Ramos (cell line): Measurements from ENCODE around the gene MYOF.

Experiments
- in situ Hi-C: fragments of 300-500 bp; cut with MboI; formaldehyde crosslinking; loops from one replicate; pipeline ENCODE4 v1.14.3; 2022; ENCODE audit warnings: low sequenced_read_pairs; ENCODE audit not compliant: unreplicated experiment

MYOF gene

GRCh38 chr10:93404048-93404354 is 78.1 kb downstream of the MYOF start:
- in situ Hi-C loops = no loop called here

DNA sequence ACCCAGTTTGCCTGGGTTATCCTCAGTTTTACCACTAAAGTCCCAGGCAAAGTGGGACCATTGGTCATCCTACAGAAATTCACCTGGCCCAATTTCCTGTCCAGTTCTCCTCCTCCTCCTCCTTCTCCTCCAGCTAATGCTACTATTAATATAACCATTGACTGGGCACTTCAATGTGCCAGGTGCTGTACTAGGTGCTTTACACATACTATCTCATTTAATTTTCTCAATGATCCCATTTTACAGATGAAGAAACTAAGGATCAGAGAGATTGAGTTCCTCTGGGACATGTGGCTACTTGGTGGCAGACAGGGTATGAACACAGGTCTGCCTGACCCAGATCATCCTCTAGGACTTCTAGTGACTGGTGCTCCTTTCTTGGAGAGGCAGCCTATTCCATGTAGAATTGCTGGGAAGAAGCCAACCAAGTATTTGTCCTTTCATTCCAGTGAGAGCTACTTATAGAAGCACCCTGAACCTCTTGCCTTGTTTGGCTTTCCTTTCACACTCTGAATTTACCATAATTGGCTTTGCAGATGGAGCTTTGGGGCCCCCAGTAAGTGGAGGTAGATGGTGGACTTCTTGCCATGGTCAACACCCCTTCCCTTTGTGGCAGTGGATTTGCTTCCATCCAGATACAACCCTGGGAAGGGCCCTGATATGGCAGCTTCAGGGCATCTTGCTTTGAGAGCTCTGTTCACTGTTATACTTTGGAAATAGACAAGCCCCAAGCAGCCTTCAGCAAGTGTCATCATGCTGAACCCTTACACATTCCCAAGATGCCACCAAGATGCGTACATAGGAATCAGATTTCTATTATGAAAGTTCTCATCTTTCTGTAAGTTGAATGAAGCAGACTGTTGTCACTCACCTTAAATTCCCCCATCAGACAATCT is 78.7 kb downstream of the MYOF start:
- in situ Hi-C loops = no loop called here

DNA sequence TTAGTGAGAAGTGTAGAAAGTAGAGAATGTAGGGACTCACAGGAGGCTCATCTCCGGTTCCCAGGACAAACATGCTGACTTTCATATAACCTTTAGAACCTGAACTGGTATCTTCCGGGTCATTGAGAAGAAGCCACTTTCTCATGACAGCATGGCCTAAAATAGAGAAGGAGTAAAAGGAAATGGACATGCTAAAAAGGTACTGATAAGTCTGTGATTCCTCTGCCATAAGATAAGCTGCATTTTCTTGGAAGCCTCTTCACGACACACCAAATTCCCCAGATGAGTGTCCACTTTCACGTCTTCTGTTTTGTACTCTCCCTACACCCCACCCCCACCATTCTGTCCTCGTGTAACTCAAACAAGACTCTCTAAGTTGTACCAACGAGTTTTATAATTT is 79.9 kb downstream of the MYOF start:
- in situ Hi-C loops = no loop called here

- in situ Hi-C loops = no loop called here
These were observed 83.6 kb downstream of the MYOF start for GRCh38 chr10:93398528-93398927.

DNA sequence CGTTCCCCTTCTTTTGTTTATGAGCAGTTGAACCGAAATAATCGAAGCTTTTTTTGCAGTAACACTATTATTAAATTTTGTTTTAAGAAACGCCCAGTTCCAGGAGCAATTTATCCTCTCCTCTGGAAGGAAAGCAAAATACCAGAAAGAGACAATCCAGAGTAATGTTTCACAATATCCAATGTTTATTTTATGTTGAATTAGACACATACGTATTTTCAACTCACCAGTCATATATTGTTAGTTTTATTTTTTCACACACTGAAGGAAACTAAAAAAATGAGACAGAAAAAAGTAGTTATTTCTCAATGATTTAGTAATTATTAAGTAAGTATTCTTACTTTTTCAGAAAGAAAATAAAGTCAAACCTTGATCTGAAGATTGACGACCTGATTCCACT is 85.1 kb downstream of the MYOF start:
- in situ Hi-C loops = no loop called here

DNA sequence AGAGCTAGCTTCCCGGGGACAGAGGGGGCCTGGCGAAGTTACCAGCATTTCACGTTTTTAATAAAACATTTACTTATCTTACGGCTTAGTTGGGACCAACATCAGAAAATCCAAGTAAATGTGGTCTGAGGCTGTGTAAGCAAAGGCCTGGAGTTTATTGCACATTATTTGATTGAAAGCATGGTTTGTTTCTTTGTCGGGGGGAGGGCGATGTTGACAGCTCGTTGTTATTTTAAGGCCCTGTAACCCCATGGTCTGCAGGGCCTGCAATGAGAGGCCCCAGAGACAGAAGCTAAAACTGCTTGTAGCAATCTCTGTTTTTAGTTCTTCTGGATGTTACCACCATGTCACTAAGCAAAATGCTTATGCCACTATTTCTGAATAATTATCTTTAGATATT is 88.9 kb downstream of the MYOF start:
- in situ Hi-C loops = no loop called here

- in situ Hi-C loops = no loop called here
These were observed 90.0 kb downstream of the MYOF start for GRCh38 chr10:93392121-93392520.

DNA sequence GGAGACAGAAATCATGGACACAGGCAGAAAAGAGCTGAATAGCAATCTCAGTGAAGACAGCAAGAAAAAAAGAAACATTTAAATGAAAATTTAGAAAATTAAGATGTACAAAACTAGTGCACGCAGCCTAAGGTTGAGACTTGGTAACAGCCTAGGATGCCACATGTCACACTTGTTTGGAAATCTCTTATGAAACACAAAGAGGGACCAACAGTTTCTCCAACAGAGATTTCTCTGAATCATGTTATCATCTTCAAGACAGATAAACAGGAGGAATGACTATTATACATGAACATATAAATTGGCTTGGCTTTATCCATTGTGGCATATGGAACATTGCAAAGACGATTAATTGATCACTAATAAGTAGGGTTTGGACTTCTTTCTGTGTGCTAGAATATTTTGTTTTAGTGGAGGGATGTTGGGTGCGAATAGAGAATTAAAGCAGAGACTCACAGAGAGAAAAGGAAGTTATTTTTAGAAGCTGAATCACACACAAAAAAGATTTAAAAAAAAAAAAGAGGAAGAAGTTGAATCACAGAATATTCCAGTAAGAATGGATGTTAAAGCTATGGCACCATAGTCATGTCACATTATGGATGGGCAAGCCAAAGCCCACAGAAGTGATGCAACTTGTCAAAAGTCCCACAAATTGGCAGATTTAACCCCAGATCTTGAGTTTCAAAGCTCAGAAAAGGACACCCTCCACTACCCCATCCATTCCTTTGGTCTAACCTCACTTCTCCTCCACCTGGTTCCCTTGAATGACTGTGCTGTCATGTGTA is 91.6 kb downstream of the MYOF start:
- in situ Hi-C loops = no loop called here

DNA sequence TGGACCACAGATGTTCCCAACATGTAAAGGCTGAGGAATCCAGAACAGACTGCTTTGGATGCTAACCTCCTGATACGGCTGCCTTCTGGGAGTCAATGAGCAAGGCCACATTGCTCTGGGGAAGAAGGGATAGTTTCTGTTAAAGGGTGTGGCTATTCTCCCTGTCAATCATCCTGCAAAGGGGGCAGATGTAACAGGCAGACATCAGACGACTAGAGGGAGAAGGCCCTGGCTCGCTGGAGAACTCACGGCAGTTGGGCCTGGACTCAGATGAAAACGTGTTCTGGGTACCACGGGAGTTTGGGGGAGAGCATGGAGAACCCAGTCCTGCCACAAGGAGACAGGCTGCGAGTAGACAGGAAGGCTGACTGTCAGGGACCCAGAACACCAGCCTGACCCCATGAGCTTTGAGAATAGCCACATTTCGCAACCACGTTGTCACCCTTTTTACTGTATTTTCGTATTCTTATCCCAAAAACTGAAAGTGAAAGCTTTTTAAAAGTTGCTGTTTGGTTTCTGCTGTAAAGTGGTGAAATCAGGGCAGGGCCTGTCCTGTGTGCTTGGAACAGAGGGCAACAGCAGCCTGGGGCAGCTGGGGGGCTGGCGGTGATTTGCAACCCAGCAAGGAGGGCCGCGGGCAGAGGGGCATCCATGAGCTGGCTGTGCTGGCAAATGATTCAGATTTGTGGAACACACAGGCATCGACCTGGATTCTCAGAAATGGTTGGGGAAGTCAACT is 95.3 kb downstream of the MYOF start:
- in situ Hi-C loops = loop anchor here (5.0 kb wide), 1 partner anchor 91 kb away; no protein-coding TSS in a partner anchor

DNA sequence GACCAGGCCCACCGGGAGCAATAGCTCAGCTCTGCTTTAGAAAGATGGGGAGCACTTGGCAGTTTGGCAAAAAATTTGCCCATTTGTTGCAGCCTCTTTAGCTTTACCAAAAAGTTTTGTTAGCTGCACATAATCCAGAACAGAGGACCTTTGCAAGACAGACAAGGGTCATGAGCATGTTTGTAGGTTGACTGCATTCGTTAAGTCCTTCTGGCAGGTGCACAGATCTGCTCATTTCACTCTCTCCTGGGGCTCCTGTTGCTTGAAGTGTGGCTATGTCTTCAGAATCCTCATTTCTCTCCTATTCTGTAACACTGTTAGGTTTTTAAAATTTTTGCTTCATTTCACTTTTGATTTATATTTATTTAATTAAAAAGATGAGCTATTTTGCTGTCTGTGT is 96.8 kb downstream of the MYOF start:
- in situ Hi-C loops = loop anchor here (5.0 kb wide), 1 partner anchor 92 kb away; no protein-coding TSS in a partner anchor

- in situ Hi-C loops = no loop called here
These were observed 98.1 kb downstream of the MYOF start for GRCh38 chr10:93384006-93384405.

- in situ Hi-C loops = no loop called here
These were observed 98.6 kb downstream of the MYOF start for GRCh38 chr10:93383562-93383981.

DNA sequence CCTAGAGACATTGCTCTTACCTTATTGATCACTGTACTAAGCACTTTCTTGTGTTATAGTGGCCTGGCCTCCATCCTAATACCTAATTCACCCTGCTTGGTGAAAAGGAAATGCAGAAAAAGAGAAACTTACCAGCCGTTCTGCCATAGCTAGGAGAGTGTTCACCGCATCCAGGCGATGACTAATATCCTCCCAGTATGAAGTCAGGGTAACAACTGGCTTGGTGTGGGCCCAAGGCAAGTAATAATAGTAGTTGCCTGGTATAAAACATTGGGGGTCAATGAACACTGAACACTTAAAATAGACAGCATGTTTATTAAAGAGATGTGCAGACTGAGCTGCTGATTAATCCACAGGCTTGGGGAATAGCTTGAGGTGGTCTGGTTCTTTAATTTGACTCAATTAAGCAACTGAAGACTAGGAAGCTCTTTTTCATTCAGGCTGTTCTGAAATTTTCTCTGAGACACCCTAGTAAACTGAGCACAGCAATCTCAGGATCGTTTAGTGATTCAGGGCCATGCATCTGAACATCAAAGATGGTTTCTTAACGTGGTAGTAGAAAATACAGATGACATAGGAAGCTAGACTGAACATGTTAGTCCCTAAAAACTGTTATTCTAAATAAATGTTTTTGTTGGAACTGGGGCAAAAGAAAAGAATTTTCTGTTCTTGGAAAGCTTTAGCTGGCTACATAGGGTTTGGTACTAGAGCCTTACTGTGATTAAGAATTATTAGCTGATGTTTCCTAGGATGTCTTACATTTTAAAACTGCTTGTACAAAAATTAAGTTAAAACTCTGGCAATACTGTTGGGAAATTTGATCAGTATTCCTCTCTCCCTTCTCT is 102.2 kb downstream of the MYOF start:
- in situ Hi-C loops = no loop called here

DNA sequence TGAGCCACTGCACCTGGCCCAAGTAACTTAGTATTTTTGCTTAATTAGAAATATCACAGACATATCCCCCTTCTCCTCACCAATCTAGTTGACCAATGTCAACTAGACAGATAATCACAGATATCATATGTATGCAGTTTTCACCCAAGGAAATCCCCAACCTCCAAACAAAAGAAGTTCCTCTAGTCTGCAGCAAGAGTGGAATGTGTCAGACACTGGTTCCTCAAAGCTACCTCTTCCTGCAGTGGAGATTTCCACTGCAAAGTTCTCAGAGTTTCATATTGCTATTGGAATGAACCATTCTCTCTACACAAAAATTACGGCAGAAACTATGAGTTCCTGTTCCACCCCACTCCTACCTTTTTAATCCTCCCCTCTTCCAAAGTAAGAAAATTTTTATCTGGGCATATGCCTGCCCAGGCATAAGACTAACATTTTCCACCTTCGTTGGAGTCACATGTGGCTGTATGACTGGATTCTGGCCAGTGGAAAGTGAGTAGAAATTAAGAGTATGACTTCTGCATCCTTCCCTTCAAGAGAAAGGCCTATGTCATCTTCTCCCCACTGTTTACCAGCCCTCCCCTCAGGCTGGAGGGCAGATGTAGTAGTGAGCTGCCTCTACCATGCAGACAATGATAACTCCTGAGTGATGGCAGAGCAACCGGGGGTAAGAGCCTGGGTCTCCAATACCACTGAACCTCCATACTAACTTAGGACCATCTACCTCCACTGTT is 103.0 kb downstream of the MYOF start:
- in situ Hi-C loops = no loop called here

DNA sequence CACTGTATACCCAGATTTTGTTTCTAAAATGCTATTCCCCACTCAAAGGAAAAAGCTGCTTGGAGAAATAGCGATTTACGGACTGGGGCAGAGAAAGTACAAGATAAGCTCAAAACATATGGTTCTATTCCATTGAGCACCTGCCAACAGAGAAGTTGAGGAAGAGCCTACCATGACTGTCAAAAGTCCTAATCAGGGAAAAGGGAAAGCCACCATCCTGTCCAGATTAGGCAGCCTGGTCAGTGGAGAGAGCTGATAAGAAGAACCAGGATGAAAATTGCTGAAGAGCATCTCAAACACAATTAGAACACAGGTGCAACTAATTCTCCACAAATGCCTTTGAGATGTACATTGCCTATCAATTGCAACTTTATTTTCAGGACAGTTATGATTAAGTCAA is 104.1 kb downstream of the MYOF start:
- in situ Hi-C loops = no loop called here

- in situ Hi-C loops = no loop called here
These were observed 105.5 kb downstream of the MYOF start for GRCh38 chr10:93376372-93377293.

- in situ Hi-C loops = no loop called here
These were observed 111.2 kb downstream of the MYOF start for GRCh38 chr10:93370961-93371360.

- in situ Hi-C loops = no loop called here
These were observed 112.5 kb downstream of the MYOF start for GRCh38 chr10:93369588-93370164.
